Uterus (tissue), 2 donors: ENCODE measurements around the gene UNC119.

Experiments
- CTCF ChIP-seq, 4 experiments: fragments of 200-600 bp in 2 of 4; fragments of 450-650 bp in 2 of 4; sonication (generic) in 2 of 4; IDR thresholded peaks; one replicate each; pipeline ENCODE4 v1.5.1; 2016 to 2019; ENCODE audit warnings: antibody characterized with exemption in 4 of 4, mild to moderate bottlenecking in 2 of 4, moderate library complexity in 1 of 4
- POLR2A ChIP-seq, 2 donors: fragments of 450-650 bp; IDR thresholded peaks; one replicate each; pipeline ENCODE4 v1.6.1; 2016; ENCODE audit warnings: antibody characterized with exemption in 2 of 2, mild to moderate bottlenecking in 1 of 2, moderate library complexity in 1 of 2

GRCh38 chr17:28513476-28513875 lies 38.9 kb downstream of the UNC119 start:
- TF ChIP-seq POLR2A (IDR thresholded peaks at IDR 0.05) (no peak), CTCF (IDR thresholded peaks at IDR 0.05) (no peak)
